Measurements from ENCODE around the gene HTATSF1. TPM values are rescaled to one million over a fixed set of nuclear protein-coding genes. Genes with fewer than 3 reads are reported as not detected.

The HTATSF1 gene
- total RNA-seq, 1 donor = 37.5 TPM

DNA sequence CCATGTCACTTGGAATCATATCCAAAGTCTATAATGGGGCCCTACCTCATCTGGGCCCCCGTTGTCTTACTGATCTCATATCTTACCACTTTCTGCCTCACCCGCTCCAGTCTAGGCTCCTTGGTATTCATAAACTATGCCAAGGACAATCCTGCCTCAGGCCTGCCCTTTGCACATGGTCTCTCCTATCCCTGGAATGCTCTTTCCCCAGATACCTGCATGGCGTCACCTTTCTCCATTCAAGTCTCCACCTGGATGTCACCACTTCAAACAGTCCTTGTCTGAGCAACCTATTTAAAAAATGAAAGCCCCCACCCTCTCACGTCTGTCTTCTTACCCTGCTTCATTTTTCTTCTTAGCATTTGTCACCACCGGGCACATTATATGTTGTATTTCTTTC is 42.8 kb downstream of the HTATSF1 start:
- no peak overlapping the region for H3K4me3 ChIP-seq (ENCODE audit: low read depth, low read length)
- TF ChIP-seq CTCF (IDR thresholded peaks at IDR 0.05; ENCODE audit: insufficient read depth, low read length) = no peak
- no peak for DNase-seq (ENCODE audit: low read depth)

GRCh38 chrX:136541294-136541693 is 43.9 kb downstream of the HTATSF1 start:
- H3K4me3 ChIP-seq (ENCODE audit: low read depth, low read length) = no peak overlapping the region
- TF ChIP-seq CTCF (IDR thresholded peaks at IDR 0.05; ENCODE audit: insufficient read depth, low read length) = no peak
- no peak for DNase-seq (ENCODE audit: low read depth)

- no peak for TF ChIP-seq CTCF (IDR thresholded peaks at IDR 0.05; ENCODE audit: insufficient read depth, low read length)
- no peak overlapping the region for H3K4me3 ChIP-seq (ENCODE audit: low read depth, low read length)
- DNase-seq (ENCODE audit: low read depth) = no peak
These were observed 44.9 kb downstream of the HTATSF1 start for GRCh38 chrX:136542281-136542680.

DNA sequence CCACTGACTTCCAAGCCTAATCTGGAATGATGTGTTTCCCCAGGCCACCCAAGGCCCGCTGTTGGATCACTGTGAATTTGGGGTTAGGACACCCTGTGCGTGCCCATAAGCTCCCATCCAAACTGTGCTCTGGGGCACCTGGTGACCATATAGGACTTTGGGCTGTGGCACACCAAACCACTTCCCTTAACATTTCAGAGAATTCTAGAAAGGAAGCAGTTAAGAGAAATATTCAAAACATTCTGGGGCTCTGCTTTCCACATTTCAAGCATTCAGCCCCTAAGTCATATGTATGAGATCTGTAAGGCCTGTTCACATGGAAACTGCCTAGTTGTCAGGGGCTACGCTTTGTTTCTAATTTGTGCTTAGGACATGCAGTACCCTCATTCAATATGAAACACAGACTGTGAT is 49.0 kb downstream of the HTATSF1 start:
- DNase-seq (ENCODE audit: low read depth) = no peak
- H3K4me3 ChIP-seq (ENCODE audit: low read depth, low read length) = no peak overlapping the region
- TF ChIP-seq CTCF (IDR thresholded peaks at IDR 0.05; ENCODE audit: insufficient read depth, low read length) = no peak

DNA sequence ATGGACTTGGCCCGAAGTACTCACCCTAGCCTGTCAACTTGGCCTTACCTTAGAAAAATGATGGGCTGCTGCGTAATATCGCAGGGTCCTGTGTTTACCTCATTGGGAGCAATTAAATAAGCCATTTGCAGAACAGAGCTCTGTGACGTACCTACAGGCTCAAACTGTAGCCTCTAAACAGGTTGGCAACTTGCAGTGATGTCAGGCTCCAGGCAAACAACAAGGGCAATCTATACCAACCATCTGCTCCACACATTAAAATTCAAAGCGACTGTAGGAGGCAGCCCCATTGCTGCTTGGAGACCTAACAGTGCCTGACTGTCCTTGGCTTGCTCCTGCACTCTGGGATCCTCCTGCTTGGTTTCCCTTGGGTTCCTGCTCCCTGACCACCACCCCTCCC is 51.8 kb downstream of the HTATSF1 start:
- no peak for DNase-seq (ENCODE audit: low read depth)
- no peak overlapping the region for H3K4me3 ChIP-seq (ENCODE audit: low read depth, low read length)
- no peak for TF ChIP-seq CTCF (IDR thresholded peaks at IDR 0.05; ENCODE audit: insufficient read depth, low read length)

GRCh38 chrX:136551410-136551809 is 54.0 kb downstream of the HTATSF1 start:
- TF ChIP-seq CTCF (IDR thresholded peaks at IDR 0.05; ENCODE audit: insufficient read depth, low read length) = no peak
- no peak for DNase-seq (ENCODE audit: low read depth)
- H3K4me3 ChIP-seq (ENCODE audit: low read depth, low read length) = no peak overlapping the region

DNA sequence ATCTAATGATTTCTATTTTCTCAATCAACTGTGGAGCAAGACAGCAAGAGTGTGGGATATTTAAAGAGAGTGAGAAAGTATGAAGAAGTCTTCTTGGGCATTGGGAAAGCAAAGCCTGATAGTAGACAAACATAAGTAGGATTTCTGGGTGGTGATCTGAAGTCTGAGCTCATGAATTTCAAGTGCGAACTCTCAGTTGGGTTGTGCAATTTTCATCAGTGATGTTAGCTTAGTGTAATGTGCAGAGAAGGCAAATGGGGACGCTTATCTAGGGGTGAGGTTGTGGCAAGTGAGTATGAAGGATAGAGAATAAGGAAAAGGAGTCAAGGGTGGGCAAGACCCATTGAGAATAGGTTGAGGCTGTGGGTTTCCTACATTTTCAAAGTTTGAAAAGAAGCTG is 58.3 kb downstream of the HTATSF1 start:
- no peak overlapping the region for H3K4me3 ChIP-seq (ENCODE audit: low read depth, low read length)
- TF ChIP-seq CTCF (IDR thresholded peaks at IDR 0.05; ENCODE audit: insufficient read depth, low read length) = no peak
- DNase-seq (ENCODE audit: low read depth) = no peak

Measured in fibroblast of the aortic adventitia (primary cell).